ENCODE measurements around the gene HPCAL1.

HPCAL1 gene

GRCh38 chr2:10256031-10256514 is 46.6 kb upstream of the HPCAL1 start:
- TF ChIP-seq CREB1 (IDR thresholded peaks at IDR 0.05; ENCODE audit: low read depth), result no peak
- no peak for TF ChIP-seq RAD21 (IDR thresholded peaks at IDR 0.05; ENCODE audit: low read depth)
- no peak for TF ChIP-seq FOXM1 (IDR thresholded peaks at IDR 0.05; ENCODE audit: borderline replicate concordance, low read depth)
- TF ChIP-seq MAX (IDR thresholded peaks at IDR 0.05), result no peak
- no peak for TF ChIP-seq CEBPB (IDR thresholded peaks at IDR 0.05)
- no peak for TF ChIP-seq EGR1 (IDR thresholded peaks at IDR 0.05)
- TF ChIP-seq USF1 (IDR thresholded peaks at IDR 0.05), result no peak
- no peak for TF ChIP-seq NFIC (IDR thresholded peaks at IDR 0.05)

- TF ChIP-seq FOXM1 (IDR thresholded peaks at IDR 0.05; ENCODE audit: borderline replicate concordance, low read depth) (no peak), USF1 (IDR thresholded peaks at IDR 0.05) (no peak), YY1 (IDR thresholded peaks at IDR 0.05; ENCODE audit: low read depth) (no peak), TEAD4 (IDR thresholded peaks at IDR 0.05) (no peak), CREB1 (IDR thresholded peaks at IDR 0.05; ENCODE audit: low read depth) (no peak), EGR1 (IDR thresholded peaks at IDR 0.05) (no peak), CEBPB (IDR thresholded peaks at IDR 0.05) (no peak), EP300 (IDR thresholded peaks at IDR 0.05; ENCODE audit: borderline replicate concordance) (no peak), TAF1 (IDR thresholded peaks at IDR 0.05; ENCODE audit: low read depth) (no peak), REST (IDR thresholded peaks at IDR 0.05; ENCODE audit: low read depth) (no peak), MAX (IDR thresholded peaks at IDR 0.05) (no peak), RAD21 (IDR thresholded peaks at IDR 0.05; ENCODE audit: low read depth) (no peak), NFIC (IDR thresholded peaks at IDR 0.05) (no peak), TCF12 (IDR thresholded peaks at IDR 0.05; ENCODE audit: low read depth) (no peak)
These were observed 46.1 kb upstream of the HPCAL1 start for GRCh38 chr2:10256515-10257031.

- no peak for TF ChIP-seq CREB1 (IDR thresholded peaks at IDR 0.05; ENCODE audit: low read depth)
These were observed 45.7 kb upstream of the HPCAL1 start for GRCh38 chr2:10257036-10257435.

- TF ChIP-seq TEAD4 (IDR thresholded peaks at IDR 0.05), result no peak
- no peak for TF ChIP-seq FOXM1 (IDR thresholded peaks at IDR 0.05; ENCODE audit: borderline replicate concordance, low read depth)
- TF ChIP-seq ZBTB7A (IDR thresholded peaks at IDR 0.05; ENCODE audit: low read depth), result no peak
- TF ChIP-seq USF1 (IDR thresholded peaks at IDR 0.05), result no peak
These were observed 45.1 kb upstream of the HPCAL1 start for GRCh38 chr2:10257500-10258147.

- TF ChIP-seq REST (IDR thresholded peaks at IDR 0.05; ENCODE audit: low read depth) (no peak), CEBPB (IDR thresholded peaks at IDR 0.05) (no peak), FOXM1 (IDR thresholded peaks at IDR 0.05; ENCODE audit: borderline replicate concordance, low read depth) (no peak), USF1 (IDR thresholded peaks at IDR 0.05) (no peak), MAX (IDR thresholded peaks at IDR 0.05) (no peak), EGR1 (IDR thresholded peaks at IDR 0.05) (no peak), YY1 (IDR thresholded peaks at IDR 0.05; ENCODE audit: low read depth) (no peak), TCF12 (IDR thresholded peaks at IDR 0.05; ENCODE audit: low read depth) (no peak), RAD21 (IDR thresholded peaks at IDR 0.05; ENCODE audit: low read depth) (no peak), EP300 (IDR thresholded peaks at IDR 0.05; ENCODE audit: borderline replicate concordance) (no peak), TAF1 (IDR thresholded peaks at IDR 0.05; ENCODE audit: low read depth) (no peak), ZBTB7A (IDR thresholded peaks at IDR 0.05; ENCODE audit: low read depth) (no peak), NFIC (IDR thresholded peaks at IDR 0.05) (no peak)
These were observed 44.4 kb upstream of the HPCAL1 start for GRCh38 chr2:10258326-10258725.
